HL-60 (cell line): Measurements from ENCODE around the gene D2HGDH.

Experiments used
- DNase-seq, 2 experiments: peaks; one replicate each; pipeline ENCODE4 v3.0.0-alpha.2; 2010 to 2020; ENCODE audit warnings: low read depth in 1 of 2, low spot score in 1 of 2
- H3K27ac ChIP-seq: fragments of 250-450 bp; sonication (Bioruptor Pico); replicated peaks from 2 replicates; pipeline ENCODE4 v1.5.1; 2020; ENCODE audit warnings: mild to moderate bottlenecking, moderate library complexity
- H3K27me3 ChIP-seq: fragments of 250-450 bp; sonication (Bioruptor Pico); 2 replicates; pipeline ENCODE4 v1.5.1; 2021; ENCODE audit warnings: mild to moderate bottlenecking, moderate library complexity; ENCODE audit not compliant: insufficient read depth, poor library complexity, severe bottlenecking
- H3K4me3 ChIP-seq: replicated peaks from 2 replicates; pipeline ENCODE4 v1.5.1; 2011; ENCODE audit warnings: mild to moderate bottlenecking, control low read depth, low read length; ENCODE audit not compliant: insufficient read depth
- CTCF ChIP-seq: IDR thresholded peaks from one replicate; pipeline ENCODE4 v1.5.1; 2011; ENCODE audit warnings: low read length, control low read depth, inconsistent platforms; ENCODE audit not compliant: insufficient read depth
- GABPA ChIP-seq: IDR thresholded peaks from 2 replicates; pipeline ENCODE4 v1.6.1; 2012; ENCODE audit warnings: low read depth
- POLR2AphosphoS5 ChIP-seq: IDR thresholded peaks from 2 replicates; pipeline ENCODE4 v1.6.1; 2012; ENCODE audit warnings: low read depth
- REST ChIP-seq: IDR thresholded peaks from 2 replicates; pipeline ENCODE4 v1.6.1; 2012; ENCODE audit warnings: low read depth; ENCODE audit not compliant: insufficient replicate concordance
- SPI1 ChIP-seq: IDR thresholded peaks from 2 replicates; pipeline ENCODE4 v1.6.1; 2012; ENCODE audit warnings: low read depth, mild to moderate bottlenecking, borderline replicate concordance

Gene D2HGDH

GRCh38 chr2:241767464-241768250 lies 33.2 kb downstream of the D2HGDH start:
- no peak overlapping the region for H3K27ac ChIP-seq
- H3K27me3 ChIP-seq = no peaks in the 10 kb centered on the region
- no peak overlapping the region for H3K4me3 ChIP-seq
- no peak for DNase-seq
- TF ChIP-seq POLR2AphosphoS5 (no peak), CTCF (no peak), GABPA (no peak), SPI1 (no peak), REST (no peak)

GRCh38 chr2:241768251-241768711 lies 33.9 kb downstream of the D2HGDH start:
- DNase-seq = no peak
- Histone ChIP-seq H3K4me3 (no peak overlapping the region), H3K27me3 (no peaks in the 10 kb centered on the region), H3K27ac (no peak overlapping the region)
- TF ChIP-seq CTCF (no peak), REST (no peak), SPI1 (no peak), GABPA (no peak), POLR2AphosphoS5 (no peak)

- Histone ChIP-seq H3K27ac (no peak overlapping the region), H3K4me3 (no peak overlapping the region), H3K27me3 (no peaks in the 10 kb centered on the region)
- no peak for DNase-seq
- TF ChIP-seq POLR2AphosphoS5 (no peak), SPI1 (no peak), GABPA (no peak), CTCF (no peak), REST (no peak)
Observed at GRCh38 chr2:241768850-241769249, 34.4 kb downstream of the D2HGDH start.
